Endothelial cell of umbilical vein (primary cell): Measurements from ENCODE around the gene MYO9A. TPM values are rescaled to one million over a fixed set of nuclear protein-coding genes. Genes with fewer than 3 reads are reported as not detected.

ENCODE experiments used
- BruUV-seq: library from RNA; stranded (reverse); fragments of 400-500 nt; replicated peaks from 2 replicates; lab custom pipeline; 2021; lab: Mats Ljungman, UMichigan
- CTCF ChIA-PET: fragments of 300-600, 350-600 bp; sonication (Branson Sonifier 250); formaldehyde crosslinking; loops from one replicate; lab custom pipeline; 2021; ENCODE audit warnings: antibody characterized with exemption, inconsistent platforms; lab: Charles Lee
- POLR2A ChIA-PET: fragments of 300-600, 350-600 bp; sonication (Branson Sonifier 250); formaldehyde crosslinking; loops from one replicate; lab custom pipeline; 2021; ENCODE audit warnings: antibody characterized with exemption, inconsistent platforms; lab: Charles Lee
- DNase-seq: peaks from one replicate; pipeline ENCODE4 v3.0.0-alpha.2; 2011; ENCODE audit warnings: low read depth, low spot score
- FAIRE-seq: peaks from 2 replicates; lab custom pipeline; 2011; peaks lifted over from hg19 to GRCh38; lab: Jason Lieb, UNC
- H2AFZ ChIP-seq: 2 replicates; pipeline ENCODE4 v1.6.0; 2012; ENCODE audit warnings: low read depth, low read length, control low read depth, inconsistent platforms
- H3K27ac ChIP-seq: 2 replicates; pipeline ENCODE4 v1.5.1; 2011; ENCODE audit warnings: low read depth, mild to moderate bottlenecking, control low read depth, low read length, moderate library complexity; ENCODE audit not compliant: insufficient read depth
- H3K27me3 ChIP-seq, 2 experiments: 2 replicates each; pipeline versions ENCODE4 v1.6.0 to v1.6.1; 2011; ENCODE audit warnings: low read length in 2 of 2, mixed read lengths in 1 of 2; ENCODE audit not compliant: control insufficient read depth in 2 of 2, insufficient read depth in 2 of 2
- H3K36me3 ChIP-seq, 2 experiments: 2 replicates in 1 of 2; 3 replicates in 1 of 2; pipeline ENCODE4 v1.5.1; 2011; ENCODE audit warnings: low read length in 2 of 2, mild to moderate bottlenecking in 1 of 2, moderate library complexity in 1 of 2; ENCODE audit not compliant: control insufficient read depth in 2 of 2, insufficient read depth in 2 of 2; ENCODE audit errors: extremely low read depth in 1 of 2
- H3K4me1 ChIP-seq: 3 replicates; pipeline ENCODE4 v1.5.1; 2011; ENCODE audit warnings: mild to moderate bottlenecking, low read length; ENCODE audit not compliant: control insufficient read depth, insufficient read depth; ENCODE audit errors: extremely low read depth
- H3K4me2 ChIP-seq: 2 replicates; pipeline ENCODE4 v1.6.1; 2011; ENCODE audit warnings: low read length, control low read depth, mixed read lengths; ENCODE audit not compliant: insufficient read depth
- H3K4me3 ChIP-seq, 3 experiments: fragments of 200-600 bp in 1 of 3; sonication (generic), shearing (Covaris generic) in 1 of 3; replicated peaks in 1 of 3; 2 replicates each; pipeline ENCODE4 v1.5.1; 2011 to 2016; ENCODE audit warnings: control low read depth in 3 of 3, low read length in 3 of 3, mild to moderate bottlenecking in 2 of 3, inconsistent platforms in 1 of 3, low read depth in 1 of 3, moderate library complexity in 1 of 3; ENCODE audit not compliant: insufficient read depth in 1 of 3
- H3K79me2 ChIP-seq: 2 replicates; pipeline ENCODE4 v1.6.0; 2012; ENCODE audit warnings: low read length, inconsistent platforms; ENCODE audit not compliant: control insufficient read depth, insufficient read depth
- H3K9ac ChIP-seq: replicated peaks from 2 replicates; pipeline ENCODE3; 2011; ENCODE audit warnings: low read length, control low read depth; ENCODE audit not compliant: insufficient read depth; ENCODE audit errors: extremely low read depth
- H3K9me1 ChIP-seq: replicated peaks from 3 replicates; pipeline ENCODE4 v1.6.0; 2011; ENCODE audit warnings: mild to moderate bottlenecking, low read length; ENCODE audit not compliant: control insufficient read depth, insufficient read depth; ENCODE audit errors: extremely low read depth
- H3K9me3 ChIP-seq: replicated peaks from 2 replicates; pipeline ENCODE4 v1.5.1; 2012; ENCODE audit warnings: low read length, inconsistent platforms; ENCODE audit not compliant: control insufficient read depth, insufficient read depth
- H4K20me1 ChIP-seq: replicated peaks from 2 replicates; pipeline ENCODE3; 2011; ENCODE audit warnings: mild to moderate bottlenecking, low read length; ENCODE audit not compliant: control insufficient read depth, insufficient read depth; ENCODE audit errors: extremely low read depth
- CTCF ChIP-seq, 2 donors: IDR thresholded peaks; 1 replicate in 1 of 2; 2 replicates in 1 of 2; pipeline ENCODE4 v1.5.1; 2011; ENCODE audit warnings: low read length in 2 of 2, mild to moderate bottlenecking in 2 of 2, moderate library complexity in 2 of 2, control low read depth in 1 of 2, inconsistent platforms in 1 of 2, low read depth in 1 of 2; ENCODE audit not compliant: insufficient read depth in 1 of 2; ENCODE audit errors: extremely low read depth in 1 of 2
- EZH2 ChIP-seq: IDR thresholded peaks from 2 replicates; pipeline ENCODE4 v1.6.1; 2012; ENCODE audit warnings: borderline replicate concordance, low read depth, mild to moderate bottlenecking, moderate library complexity, low read length, inconsistent platforms; ENCODE audit not compliant: severe bottlenecking
- FOS ChIP-seq: IDR thresholded peaks from 2 replicates; pipeline ENCODE4 v1.6.1; 2011; ENCODE audit warnings: mild to moderate bottlenecking, low read length, moderate library complexity, borderline replicate concordance; ENCODE audit not compliant: insufficient read depth
- GATA2 ChIP-seq: IDR thresholded peaks from 2 replicates; pipeline ENCODE4 v1.7.0; 2011; ENCODE audit warnings: low read depth, mild to moderate bottlenecking, moderate library complexity, mixed read lengths, low read length; ENCODE audit not compliant: insufficient read length, insufficient read depth
- JUN ChIP-seq: IDR thresholded peaks from 2 replicates; pipeline ENCODE4 v1.6.1; 2011; ENCODE audit warnings: borderline replicate concordance, low read depth; ENCODE audit not compliant: insufficient read length, insufficient read depth
- MYC ChIP-seq: IDR thresholded peaks from one replicate; pipeline ENCODE4 v1.6.1; 2011; ENCODE audit warnings: mild to moderate bottlenecking, low read depth, low read length
- POLR2A ChIP-seq: IDR thresholded peaks from 2 replicates; pipeline ENCODE4 v1.6.1; 2012; ENCODE audit warnings: low read depth, mild to moderate bottlenecking, control low read depth, low read length
- POLR2AphosphoS5 ChIP-seq: IDR thresholded peaks from 2 replicates; pipeline ENCODE4 v1.6.1; 2012; ENCODE audit warnings: low read depth, mild to moderate bottlenecking, control low read depth, low read length, moderate library complexity; ENCODE audit not compliant: insufficient read depth
- dilution Hi-C: fragments of 300-500 bp; cut with MboI; formaldehyde crosslinking; loops from one replicate; pipeline ENCODE4 v1.15.0; 2019; ENCODE audit warnings: low sequenced_read_pairs; ENCODE audit not compliant: extremely low pct_ligation_motif_present
- intact Hi-C: fragments of 100-400 bp; cut with micrococcal nuclease; formaldehyde crosslinking; loops from one replicate; pipeline ENCODE4 v1.10.0; 2022
- polyA plus RNA-seq, 4 experiments: library from polyadenylated mRNA; depleted of rRNA in 3 of 4; stranded (reverse) in 3 of 4; unstranded in 1 of 4; fragments of >200 nt; gene quantifications; 2 replicates each; pipeline versions ENCODE4 v1.2.1 to v1.2.3, GENCODE V29; 2011 to 2012; ENCODE audit warnings: missing spikeins in 1 of 4
- total RNA-seq: library from RNA; stranded (reverse); gene quantifications from 2 replicates; pipeline ENCODE4 v1.2.3, GENCODE V29; 2021
- TF ChIP-seq, protein P1 (sequence below): IDR thresholded peaks from 2 replicates; pipeline ENCODE4 v1.6.1; 2011; ENCODE audit not compliant: insufficient read depth, insufficient read length

MYO9A gene
- total and polyA plus RNA-seq, 2 donors (not counting 3 experiments of a cell fraction or from before 2014, with no cell fraction given): 6.4 to 30.3 TPM

DNA sequence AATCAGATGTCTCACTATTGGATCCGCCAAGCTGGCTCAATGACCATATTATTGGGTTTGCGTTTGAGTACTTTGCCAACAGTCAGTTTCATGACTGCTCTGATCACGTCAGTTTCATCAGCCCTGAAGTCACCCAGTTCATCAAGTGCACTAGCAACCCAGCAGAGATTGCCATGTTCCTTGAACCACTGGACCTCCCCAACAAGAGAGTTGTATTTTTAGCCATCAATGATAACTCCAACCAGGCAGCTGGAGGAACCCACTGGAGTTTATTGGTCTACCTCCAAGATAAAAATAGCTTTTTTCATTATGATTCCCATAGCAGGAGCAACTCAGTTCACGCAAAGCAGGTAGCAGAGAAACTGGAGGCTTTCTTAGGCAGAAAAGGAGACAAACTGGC is 21.7 kb upstream of the MYO9A start:
- no peak for TF ChIP-seq MYC
- no peak for TF ChIP-seq POLR2AphosphoS5
- no peak for TF ChIP-seq GATA2
- TF ChIP-seq, protein P1, sequence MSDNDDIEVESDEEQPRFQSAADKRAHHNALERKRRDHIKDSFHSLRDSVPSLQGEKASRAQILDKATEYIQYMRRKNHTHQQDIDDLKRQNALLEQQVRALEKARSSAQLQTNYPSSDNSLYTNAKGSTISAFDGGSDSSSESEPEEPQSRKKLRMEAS: no peak
- no peak for TF ChIP-seq EZH2
- no peak for TF ChIP-seq JUN
- TF ChIP-seq FOS: no peak
- no peak for TF ChIP-seq POLR2A
- TF ChIP-seq CTCF (IDR thresholded peaks at IDR 0.05; ENCODE audit: extremely low read depth in 1 of 2, insufficient read depth in 1 of 2, low read depth in 1 of 2, low read length in 2 of 2): no peak

More for the DNA sequence above, 21.7 kb upstream of the MYO9A start:
- Histone ChIP-seq H3K27me3 (no peaks in the 10 kb centered on the region), H3K79me2 (no peaks in the 10 kb centered on the region), H3K4me1 (no peaks in the 10 kb centered on the region), H3K9ac (no peak overlapping the region), H4K20me1 (no peaks in the 10 kb centered on the region), H3K4me3 (no peak overlapping the region), H3K9me3 (no peaks in the 10 kb centered on the region), H2AFZ (no peak overlapping the region), H3K36me3 (no peaks in the 10 kb centered on the region), H3K4me2 (no peak overlapping the region), H3K9me1 (no peaks in the 10 kb centered on the region), H3K27ac (no peak overlapping the region)
- DNase-seq: no peak
- intact Hi-C loops (no loop called here), dilution Hi-C loops (no loop called here)
- ChIA-PET POLR2A (no interaction called here), CTCF (interaction anchor here (1.2 to 2.1 kb wide), 2 partner anchors 14 to 16 kb away, joined by 3 to 6 read pairs; no protein-coding TSS in a partner anchor)
- no peak for FAIRE-seq
- no TSS peak for BruUV-seq
